ENCODE data around the gene UCHL5.
A peak's percentile ranks its signal among the peaks of the same experiment; 100 is the strongest.

UCHL5 gene

GRCh38 chr1:193059282-193060114, at the start of gene UCHL5, which contains the start of gene RO60:
TSS of gene UCHL5 (minus strand) at chr1:193059360. CDS start at chr1:193059260, 100 bp downstream.
TSS of gene RO60 (plus strand) at chr1:193059612. CDS start at chr1:193069055, 9,443 bp downstream.
- peak; percentile 99 for DNase-seq

- no peak for DNase-seq
These were observed 49.3 kb upstream of the UCHL5 start for GRCh38 chr1:193108471-193108870.

GRCh38 chr1:193105821-193106177, 46.6 kb upstream of the UCHL5 start:
- DNase-seq: no peak

GRCh38 chr1:193104907-193105820, 46.0 kb upstream of the UCHL5 start, which contains the start of gene GLRX2:
TSS of gene GLRX2 (minus strand) at chr1:193105414. CDS start at chr1:193105382, 32 bp downstream.
- peak; percentile 67 for DNase-seq

GRCh38 chr1:193104502-193104906, 45.3 kb upstream of the UCHL5 start:
- peak; percentile 24 for DNase-seq

GRCh38 chr1:193103759-193104501, 44.8 kb upstream of the UCHL5 start:
- DNase-seq: no peak

- DNase-seq: no peak
These were observed 43.5 kb upstream of the UCHL5 start for GRCh38 chr1:193102662-193103061.

- no peak for DNase-seq
These were observed 35.0 kb upstream of the UCHL5 start for GRCh38 chr1:193094112-193094511.

GRCh38 chr1:193090865-193091264, 31.7 kb upstream of the UCHL5 start:
- no peak for DNase-seq

GRCh38 chr1:193087893-193088292, 28.7 kb upstream of the UCHL5 start:
- DNase-seq: no peak

- no peak for DNase-seq
These were observed 27.2 kb upstream of the UCHL5 start for GRCh38 chr1:193086342-193086741.

GRCh38 chr1:193085263-193085662, 26.1 kb upstream of the UCHL5 start:
- no peak for DNase-seq

GRCh38 chr1:193083365-193084088, 24.4 kb upstream of the UCHL5 start:
- no peak for DNase-seq

- no peak for DNase-seq
These were observed 20.0 kb upstream of the UCHL5 start for GRCh38 chr1:193079187-193079586.

GRCh38 chr1:193077991-193078390, 18.8 kb upstream of the UCHL5 start:
- DNase-seq: no peak

GRCh38 chr1:193070942-193071341, 11.8 kb upstream of the UCHL5 start:
- no peak for DNase-seq

GRCh38 chr1:193070386-193070753, 11.2 kb upstream of the UCHL5 start:
- DNase-seq: no peak

- no peak for DNase-seq
These were observed 10.7 kb upstream of the UCHL5 start for GRCh38 chr1:193069748-193070385.

GRCh38 chr1:193068013-193068412, 8.9 kb upstream of the UCHL5 start:
- no peak for DNase-seq

- no peak for DNase-seq
These were observed 7.4 kb upstream of the UCHL5 start for GRCh38 chr1:193066606-193067005.

GRCh38 chr1:193065954-193066353, 6.8 kb upstream of the UCHL5 start:
- no peak for DNase-seq
